Fibroblast of upper back skin (primary cell): ENCODE data around the gene PAK2.
"Not testable (repeated sequence)": the region's sequence is repeated elsewhere in the genome, so short reads cannot be mapped to it uniquely, and the experiment has no call there.

ENCODE experiments used
- DNase-seq: peaks from one replicate; pipeline ENCODE4 v3.0.0-alpha.2; 2013

Gene PAK2

DNA sequence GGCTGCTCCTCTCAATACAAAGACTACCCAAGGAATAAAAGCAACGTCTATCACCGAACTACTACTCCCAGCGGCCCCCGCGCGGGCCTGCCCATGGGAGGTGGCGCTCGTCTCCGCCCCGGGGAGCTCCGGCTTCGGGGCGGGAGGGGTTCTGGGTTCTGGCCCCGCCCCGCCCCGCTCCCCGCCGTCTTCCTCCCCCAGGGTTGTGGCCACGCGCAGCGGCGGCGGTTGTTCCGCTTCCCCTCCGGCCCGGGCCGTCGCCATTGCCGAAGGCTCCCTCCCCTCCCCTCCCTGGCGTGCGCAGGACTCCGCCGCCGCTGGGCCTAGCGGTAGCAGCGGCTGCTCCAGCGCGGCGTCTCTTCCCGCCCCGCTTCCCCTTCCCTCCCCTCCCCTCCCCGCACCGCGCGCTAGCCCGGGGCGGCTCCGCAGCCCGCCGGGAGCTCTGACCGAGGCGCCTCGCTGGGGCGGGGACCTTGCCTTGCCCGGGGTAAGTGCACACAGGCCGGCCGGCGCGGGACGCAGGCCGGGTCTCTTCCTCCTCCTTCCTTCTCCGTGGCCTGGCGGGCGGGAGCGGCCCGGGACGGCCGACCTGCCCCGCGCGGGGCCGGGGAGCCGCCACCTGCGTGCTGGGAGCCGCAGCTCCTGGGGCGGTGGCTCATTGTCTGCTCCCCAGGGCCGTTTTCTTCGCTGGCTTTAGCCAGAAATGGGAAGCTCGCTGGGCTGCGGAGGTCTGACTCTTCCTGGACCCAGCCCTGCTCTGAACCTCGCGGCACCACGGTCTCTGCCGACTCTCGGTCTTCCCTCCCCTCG, at the start of gene PAK2:
Gene PAK2, plus strand, starts transcription at position 187 of the 810 bp plus-strand sequence. CDS start 42,790 bp downstream, outside the sequence.
- DNase-seq, result peak; percentile 85

DNA sequence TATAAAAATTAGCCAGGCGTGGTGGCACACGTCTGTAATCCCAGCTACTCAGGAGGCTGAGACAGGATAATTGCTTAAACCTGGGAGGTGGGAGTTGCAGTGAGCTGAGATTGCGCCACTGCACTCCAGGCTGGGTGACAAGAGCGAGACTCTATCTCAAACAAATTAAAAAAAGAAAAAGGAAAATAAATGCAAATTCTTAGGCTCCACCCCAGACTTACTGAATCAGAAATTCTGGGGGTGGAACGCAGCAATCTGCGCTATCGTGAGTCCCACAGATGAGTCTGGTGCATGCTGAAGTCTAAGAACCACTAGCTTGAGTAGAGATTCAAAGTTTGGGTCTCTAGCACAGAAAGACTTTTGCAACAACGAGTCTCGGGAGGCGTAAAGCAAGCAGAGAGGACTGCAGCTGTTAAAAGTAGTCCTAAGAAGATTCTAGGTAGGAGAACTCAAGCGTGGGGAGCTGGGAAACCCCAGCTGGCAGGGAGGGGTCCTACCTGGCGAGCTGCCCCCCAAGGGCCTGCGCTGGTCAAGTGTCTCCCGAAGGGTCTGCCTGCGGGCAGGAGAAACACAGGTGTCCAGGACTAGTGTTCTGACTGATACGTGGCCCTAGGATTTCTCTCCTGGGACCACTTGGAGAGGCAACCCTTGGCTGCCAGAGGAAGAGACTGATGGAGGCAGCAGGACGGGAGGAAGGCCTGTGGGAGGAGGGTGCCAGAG, 49.6 kb upstream of the PAK2 start:
- no peak for DNase-seq

DNA sequence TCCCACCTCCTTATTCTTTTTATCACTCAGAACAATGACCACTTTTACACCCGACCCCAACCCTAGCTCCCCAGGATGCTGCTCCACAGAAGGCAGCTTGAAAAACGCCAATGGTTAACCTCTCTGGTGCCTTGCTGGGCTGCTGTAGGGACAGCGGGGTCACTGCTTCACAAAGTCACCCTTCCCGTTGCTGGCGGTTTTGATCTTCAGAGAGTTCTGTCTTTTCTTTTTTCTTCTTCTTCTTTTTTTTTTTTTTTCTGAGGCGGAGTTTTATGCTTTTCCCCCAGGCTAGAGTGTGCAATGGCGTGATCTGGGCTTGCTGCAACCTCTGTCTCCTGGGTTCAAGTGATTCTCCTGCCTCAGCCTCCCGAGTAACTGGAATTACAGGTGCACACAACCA, 48.3 kb upstream of the PAK2 start:
- no peak for DNase-seq

DNA sequence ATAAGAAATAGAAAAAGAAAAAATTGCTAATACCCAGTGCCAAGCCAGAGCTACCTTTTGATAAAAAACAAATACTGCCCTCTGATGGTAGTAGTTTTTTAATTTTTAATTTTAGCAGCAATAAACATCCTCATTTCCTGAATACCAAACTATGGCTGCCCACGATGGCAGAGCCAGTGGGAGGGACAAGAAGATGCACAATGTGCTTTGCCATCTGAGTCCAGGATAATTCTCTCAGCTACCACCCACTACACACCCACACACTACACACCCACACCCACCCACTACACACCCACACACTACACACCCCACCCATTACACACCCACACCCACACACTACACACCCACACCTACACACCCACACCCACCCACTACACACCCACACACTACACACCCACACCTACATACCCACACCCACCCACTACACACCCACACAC, 45.4 kb upstream of the PAK2 start:
- no peak for DNase-seq

DNA sequence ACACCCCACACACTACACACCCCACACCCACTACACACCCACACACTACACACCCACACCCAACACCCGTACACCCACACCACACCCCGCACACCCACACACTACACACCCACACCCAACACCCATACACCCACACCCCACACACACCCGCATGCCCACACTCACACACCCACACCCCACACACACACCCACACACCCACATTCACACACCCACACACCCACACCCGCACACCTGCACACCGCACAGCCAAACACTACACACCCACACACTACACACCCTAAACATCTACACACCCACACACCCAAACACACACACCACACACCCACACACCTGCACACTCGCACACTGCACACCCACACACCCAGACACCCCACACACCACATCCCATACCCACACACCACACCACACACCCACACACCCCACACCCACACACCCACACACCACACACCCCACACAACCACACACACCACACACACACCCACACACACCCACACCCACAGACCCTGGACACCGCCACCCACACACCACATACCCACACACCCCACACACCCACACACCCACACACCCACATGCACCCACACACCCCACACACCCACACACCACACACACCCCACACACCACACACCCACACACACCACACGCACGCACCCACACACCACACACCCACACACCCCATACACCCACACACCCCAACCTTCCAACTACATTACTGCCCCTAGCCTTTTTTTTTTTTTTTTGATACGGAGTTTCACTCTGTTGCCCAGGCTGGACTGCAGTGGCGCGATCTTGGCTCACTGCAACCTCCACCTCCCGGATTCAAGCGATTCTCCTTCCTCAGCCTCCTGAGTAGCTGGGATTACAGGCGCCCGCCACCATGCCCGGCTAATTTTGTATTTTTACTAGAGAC, 44.5 kb upstream of the PAK2 start:
- no peak for DNase-seq

DNA sequence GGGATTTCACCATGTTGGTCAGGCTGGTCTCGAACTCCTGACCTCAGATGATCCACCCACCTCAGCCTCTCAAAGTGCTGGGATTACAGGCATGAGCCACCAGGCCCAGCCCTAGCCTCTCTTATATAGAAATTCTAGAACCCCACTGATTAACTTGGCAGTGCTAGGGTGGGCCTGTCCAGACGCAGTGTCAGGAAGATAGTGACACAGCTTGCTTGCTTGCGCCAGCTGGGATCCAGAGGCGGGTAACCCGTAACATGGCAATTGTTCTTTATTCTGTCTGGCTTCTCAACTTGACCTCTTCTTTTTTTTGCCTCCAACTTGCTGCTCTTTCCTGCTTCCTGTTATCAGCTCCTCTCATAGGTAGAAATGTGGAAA, 43.8 kb upstream of the PAK2 start:
- DNase-seq, result no peak

DNA sequence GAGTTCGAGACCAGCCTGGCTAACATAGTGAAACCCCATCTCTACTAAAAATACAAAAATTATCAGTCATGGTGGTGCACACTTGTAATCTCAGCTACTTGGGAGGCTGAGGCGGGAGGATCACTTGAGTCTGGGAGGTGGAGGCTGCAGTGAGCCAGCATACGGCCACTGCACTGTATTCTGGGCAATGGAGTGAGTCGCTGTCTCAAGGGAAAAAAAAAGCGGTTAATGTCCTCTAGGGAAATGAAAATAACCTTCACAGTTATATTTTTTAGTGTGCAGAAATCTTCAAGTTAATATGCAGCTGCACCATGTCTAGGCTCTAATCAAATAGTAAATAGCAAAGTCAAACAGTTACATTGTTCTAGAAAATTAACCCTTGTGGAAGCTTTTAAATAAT, 42.4 kb upstream of the PAK2 start:
- DNase-seq, result no peak

DNA sequence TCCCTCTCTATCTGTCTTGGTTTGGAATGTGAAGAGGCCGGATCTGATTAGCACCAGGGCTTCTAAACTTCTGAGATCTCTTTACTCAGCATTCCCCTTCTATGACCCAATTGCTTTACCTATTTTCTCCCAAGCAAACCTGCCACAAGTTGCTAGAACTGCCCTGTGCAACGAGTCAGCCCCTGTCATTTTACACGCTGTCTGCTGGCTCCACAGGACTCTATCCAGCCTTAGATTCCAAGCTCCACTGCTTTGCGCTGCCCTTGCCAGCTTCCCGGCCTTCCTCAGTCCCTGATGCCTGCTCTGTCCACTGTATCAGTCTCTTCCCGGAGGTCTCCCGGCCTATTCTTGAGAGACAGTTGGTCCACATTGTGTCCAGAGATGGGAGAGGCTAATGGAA, 39.9 kb upstream of the PAK2 start:
- DNase-seq, result no peak

DNA sequence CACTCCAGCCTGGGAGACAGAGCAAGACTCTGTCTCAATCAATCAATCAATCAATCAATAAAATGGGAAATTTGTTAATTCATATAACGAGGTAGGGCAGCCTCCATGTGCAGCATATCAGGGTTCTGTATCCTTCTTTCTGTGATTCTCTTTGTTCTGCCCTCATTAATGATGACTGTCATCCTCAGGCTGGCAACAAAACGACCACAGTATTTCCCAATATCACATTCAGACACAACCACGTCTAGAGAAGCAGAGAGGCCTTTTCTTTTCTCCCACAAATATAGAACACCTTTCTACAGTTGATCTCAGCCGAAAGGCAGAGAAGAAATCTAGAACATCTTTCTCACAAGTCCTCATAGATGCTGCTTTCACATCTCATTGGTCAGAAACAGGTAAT, 38.9 kb upstream of the PAK2 start:
- DNase-seq, result no peak

DNA sequence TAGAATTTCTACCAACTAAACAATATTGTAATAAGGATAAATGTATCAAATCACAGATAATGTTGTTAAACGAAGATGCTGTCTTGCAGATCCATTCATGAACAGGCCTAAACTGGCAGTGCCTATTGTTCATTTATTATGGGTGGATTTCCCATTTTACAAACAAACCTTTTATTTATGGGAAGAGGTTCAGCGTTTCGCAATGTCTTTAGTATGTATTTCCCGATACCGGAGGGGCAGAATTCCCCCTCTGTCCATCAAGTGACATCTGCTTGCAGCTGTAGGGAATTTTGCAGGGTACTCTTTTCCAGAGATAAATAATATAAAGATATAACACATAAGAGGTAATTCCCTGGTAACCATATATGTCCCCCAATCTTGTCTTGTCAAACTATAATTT, 33.3 kb upstream of the PAK2 start:
- DNase-seq, result no peak

DNA sequence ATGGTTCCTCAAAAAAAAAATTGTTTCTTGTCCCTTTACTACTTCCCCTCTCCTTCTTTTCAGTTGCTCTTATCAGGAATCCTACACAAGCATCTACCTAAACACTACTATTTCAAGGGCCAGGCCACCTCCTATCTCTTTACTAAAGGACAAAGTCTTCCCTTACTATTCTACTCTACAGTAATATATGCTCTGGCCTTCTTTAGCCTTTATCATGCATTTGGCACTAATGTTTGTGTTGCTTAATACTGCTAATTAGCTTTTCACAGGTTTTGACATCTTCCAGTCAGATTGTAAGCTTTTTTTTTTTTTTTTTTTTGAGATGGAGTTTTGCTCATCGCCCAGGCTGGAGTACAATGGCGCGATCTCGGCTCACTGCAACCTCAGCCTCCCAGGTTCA, 32.9 kb upstream of the PAK2 start:
- DNase-seq, result no peak

DNA sequence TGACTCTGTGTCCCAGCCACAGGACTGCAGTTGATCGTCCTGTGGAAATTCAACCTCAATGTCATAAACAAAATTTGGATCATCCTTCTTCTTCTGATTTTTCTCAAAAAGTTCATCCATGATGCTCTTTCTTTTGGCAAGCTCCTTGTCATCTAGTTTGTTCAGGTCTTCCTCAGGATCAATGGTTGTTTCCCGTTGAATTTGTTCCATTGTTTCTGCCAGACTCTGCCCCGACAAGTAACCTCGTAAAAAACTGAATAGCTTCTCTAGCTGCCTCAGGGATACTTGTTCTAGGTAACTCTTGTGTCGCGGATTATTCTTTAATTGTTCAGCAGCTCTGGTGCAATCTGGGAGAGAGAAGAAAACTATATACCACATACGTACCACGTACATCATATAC, 32.1 kb upstream of the PAK2 start:
- no peak for DNase-seq

DNA sequence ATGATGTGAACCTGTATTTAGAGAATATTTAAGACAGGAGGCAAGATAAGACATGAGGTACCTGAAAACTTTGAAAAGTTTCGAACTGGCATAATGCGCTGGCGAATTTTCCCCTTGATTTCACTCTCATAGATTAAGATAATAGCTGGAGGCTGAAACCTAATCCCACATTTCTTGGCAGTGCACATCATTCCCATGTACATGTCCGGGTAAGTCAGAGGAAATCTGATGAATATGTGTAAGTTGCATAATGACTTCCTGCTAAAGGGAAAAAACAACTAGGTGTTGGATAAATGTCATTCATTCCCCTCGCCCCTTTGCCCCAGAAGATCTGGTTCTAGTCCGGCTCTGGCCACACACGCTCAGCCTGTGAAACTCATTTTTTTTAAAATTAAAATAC, 31.2 kb upstream of the PAK2 start:
- DNase-seq, result no peak

DNA sequence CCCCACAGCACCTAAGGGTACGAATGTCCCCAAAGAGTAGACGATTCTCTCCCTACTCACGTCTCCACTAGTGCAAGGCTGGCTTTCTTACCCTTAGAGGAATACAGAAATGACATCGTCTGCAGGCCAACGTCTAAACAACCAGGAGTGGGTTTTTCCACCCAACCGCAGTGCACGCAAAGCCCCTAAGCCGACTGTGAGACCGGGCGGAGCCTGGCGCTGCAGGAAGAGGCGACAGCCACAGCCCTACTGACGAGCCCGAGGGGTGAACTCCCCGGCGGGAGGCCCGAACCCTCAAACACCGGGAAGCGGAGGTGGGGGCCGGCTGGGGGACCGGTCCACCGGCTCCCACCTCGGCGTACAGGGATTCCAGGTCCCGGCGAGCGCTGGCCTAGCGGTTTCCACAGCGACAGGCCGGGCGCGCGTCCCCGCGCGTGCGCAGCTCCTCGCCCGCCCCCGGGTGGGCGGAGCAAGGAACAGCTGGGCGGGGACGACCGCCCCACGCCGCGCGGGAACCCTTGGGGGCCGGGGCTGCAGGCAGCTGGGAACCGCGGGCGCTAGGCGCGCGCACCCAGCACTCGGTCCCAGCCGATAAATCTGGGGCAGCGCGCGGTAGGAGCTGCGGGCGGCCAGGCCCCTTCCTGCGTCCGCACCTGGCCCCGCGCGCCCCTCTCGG, 27.7 kb upstream of the PAK2 start, which contains the start of the genes CEP19 and PIGX:
Gene CEP19, minus strand, starts transcription at position 413 of the 676 bp plus-strand sequence. CDS start 3,593 bp downstream, outside the sequence.
Gene PIGX, plus strand, starts transcription at position 540 of the 676 bp plus-strand sequence.
- peak; percentile 81 for DNase-seq

DNA sequence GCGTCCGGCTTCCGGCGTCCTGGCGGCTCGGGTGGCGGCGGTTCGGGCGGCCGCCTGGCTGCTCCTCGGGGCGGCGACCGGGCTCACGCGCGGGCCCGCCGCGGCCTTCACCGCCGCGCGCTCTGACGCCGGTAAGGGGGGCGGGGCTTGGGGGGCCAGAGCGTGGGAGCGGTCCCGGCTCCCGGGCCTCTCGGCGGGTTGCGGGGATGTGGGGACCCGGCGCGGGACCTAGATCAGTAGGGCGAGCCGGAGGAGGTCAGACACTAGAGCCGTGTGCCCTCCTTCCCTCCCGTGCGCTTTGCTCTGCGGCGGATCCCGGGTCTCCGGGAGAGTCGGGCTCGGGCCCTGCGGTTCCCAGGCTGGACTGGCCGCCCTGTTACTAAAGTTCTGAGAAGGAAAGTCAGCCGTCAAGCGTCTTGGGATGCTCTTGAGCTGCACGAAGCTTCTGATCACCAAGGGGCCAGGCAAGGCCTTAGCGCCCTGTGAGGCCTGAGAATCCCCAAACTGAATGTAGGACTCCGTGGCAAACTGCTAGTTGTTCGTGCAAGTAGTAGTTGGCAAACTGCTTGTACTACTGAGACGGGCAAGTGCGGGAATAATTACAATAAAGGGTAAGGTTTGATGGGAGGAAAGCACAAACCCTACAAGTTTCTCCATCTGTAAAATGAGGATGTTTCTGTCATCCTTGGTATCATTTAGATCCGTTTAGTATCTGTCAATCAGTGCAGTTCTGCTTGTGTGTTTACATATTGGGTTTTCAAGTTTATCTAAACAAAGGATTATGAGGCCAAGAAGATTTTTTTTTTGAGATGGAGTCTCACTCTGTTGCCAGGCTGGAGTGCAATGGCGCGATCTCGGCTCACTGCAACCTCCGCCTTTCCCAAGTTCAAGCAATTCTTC, 26.9 kb upstream of the PAK2 start:
- DNase-seq, result peak; percentile 28

DNA sequence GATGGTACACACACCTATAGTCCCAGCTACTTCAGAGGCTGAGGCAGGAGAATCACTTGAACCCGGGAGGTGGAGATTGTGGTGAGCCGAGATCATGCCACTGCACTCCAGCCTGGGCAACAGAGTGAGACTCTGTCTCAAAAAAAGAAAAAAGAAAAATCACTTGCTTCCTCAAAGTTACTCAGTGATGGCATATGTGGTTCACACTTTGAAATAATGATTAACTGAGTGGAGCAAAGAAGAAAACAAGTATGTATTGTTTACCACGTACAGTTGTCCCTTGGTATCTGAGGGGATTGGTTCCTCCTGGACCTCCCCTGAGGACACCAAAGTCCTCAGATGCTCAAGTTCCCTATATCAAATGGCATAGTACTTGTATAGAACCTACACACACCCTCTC, 22.5 kb upstream of the PAK2 start:
- DNase-seq, result not testable (repeated sequence)

DNA sequence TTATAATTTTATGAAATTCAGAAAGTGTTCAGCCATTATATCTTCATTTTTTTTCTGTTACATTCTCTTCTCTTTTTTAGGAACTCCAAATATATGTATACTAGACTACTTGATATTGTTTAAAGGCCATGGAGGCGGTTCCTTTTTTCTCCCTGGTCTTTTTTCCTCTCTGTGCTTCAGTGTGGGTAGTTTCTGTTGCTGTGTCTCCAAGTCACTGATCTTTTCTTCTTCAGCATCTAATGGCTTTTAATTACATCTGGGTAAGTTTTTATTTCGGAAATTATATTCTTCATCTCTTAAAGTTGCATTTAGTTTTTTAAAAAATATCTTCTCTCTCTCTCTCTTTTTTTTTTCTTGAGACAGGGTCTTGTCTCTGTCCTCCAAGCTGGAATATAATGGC, 18.6 kb upstream of the PAK2 start:
- no peak for DNase-seq

DNA sequence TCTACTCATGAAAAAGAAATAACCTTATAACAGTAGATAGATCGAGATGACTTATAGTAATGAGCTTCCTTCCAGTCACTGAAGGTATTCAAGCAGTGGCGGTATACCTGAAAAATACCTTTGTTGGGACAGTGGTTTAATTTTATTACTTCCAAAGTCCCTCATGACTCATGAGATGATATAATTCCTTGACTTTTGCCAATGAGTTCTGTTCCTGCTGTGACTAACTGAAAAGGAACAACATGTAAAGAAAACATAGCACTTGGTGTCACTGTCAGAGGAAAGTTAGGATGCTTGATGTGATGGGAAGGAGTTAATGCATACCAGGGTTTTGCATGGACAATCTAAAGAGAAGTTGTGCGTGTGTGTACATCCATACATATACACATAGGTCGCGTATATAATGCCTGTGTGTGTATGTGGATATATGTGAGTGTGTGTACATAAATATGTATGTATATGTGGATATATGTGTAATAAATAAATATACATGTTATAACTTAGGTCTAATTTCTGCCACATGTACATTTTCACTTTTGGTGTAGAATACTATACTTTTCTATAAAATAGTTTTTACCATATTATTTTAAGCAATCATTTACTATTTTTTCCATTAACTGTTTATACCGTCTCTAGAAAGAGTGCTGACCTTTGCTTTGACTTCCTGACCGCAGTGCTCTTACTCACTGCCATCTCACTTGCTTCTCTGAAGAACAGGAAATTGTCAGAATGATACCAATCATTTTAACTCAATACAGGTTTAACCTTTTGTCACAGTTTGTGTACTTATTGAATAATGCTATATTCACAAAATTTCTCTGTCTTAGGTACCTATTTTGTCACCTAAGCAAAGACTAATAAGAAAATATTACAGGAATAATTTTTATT, 12.6 kb upstream of the PAK2 start:
- no peak for DNase-seq

DNA sequence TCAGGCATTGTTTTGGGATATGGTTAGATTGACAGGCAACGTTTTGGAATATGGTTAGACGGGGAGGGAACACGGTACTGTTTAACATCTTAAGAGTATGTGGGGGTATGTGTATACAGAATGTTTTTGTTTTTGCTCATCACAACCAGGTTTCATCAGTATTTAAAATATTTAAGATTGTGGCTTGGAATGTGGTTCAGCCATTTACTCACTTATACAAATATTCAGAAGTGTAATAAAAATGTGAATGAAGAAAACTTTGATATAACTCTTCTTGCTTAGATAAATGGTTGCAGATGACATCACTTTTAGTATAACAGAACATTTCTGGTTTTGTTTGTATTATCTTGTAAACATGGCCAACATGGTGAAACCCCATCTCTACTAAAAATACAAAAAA, 3.9 kb upstream of the PAK2 start:
- peak; percentile 32 for DNase-seq

DNA sequence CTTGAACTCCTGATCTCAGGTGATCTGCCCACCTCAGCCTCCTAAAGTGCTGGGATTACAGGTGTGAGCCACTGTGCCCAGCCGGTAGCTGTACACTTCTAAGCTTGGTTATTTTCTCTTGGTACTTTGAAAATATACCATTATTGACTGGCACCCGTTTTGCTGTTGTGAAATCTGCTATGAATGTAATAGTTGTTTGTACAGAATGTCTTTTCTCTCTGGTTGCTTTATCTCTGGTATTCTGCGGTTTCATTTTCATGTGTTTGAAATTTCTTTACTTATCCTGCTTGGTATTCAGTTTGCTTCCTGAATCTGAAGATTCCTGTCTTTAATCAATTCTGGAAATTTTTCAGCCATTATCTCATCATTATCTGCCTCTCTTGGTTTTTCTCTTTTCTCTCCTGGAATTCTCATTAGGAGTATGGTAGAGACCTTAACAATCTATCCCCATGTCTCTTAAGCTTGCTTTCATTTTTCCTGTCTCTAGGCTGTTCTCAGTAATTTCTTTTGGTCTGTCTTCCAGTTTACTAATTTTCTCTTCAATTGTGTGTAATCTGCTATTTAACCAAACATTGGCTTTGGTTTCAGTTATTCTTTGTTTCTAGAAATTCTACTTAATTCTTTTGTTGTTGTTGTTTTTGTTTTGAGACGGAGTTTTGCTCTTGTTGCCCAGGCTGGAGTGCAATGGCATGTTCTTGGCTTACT, 2.8 kb upstream of the PAK2 start:
- DNase-seq, result no peak
